HG03064 (cell line): ENCODE results near the gene ITPK1.

Source experiments
- ATAC-seq: cut with Tn5 transposase; IDR thresholded peaks from one replicate; pipeline ENCODE4 v1.9.1; 2021; ENCODE audit warnings: low read depth; ENCODE audit not compliant: unreplicated experiment

The ITPK1 gene

DNA sequence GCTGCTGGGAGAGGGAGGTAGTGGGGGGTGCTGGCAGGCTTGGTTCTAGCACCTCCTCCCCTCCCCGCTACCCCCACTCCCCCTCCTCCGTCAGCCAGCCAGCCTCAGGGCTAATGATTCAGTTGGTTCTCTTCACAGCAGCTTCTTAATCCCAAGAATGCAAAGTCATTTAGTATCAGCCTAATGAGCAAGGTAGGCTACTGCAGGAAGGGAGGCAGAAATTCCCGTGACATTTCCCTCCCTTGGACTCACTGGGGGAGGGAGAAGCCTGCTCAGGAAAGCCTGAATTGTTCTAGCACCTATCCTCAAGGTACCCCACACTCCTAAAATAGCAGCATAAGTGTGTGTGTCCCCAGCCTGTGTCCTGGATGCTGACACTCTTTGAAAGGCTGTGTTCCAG, 29.8 kb downstream of the ITPK1 start:
- no peak for ATAC-seq

DNA sequence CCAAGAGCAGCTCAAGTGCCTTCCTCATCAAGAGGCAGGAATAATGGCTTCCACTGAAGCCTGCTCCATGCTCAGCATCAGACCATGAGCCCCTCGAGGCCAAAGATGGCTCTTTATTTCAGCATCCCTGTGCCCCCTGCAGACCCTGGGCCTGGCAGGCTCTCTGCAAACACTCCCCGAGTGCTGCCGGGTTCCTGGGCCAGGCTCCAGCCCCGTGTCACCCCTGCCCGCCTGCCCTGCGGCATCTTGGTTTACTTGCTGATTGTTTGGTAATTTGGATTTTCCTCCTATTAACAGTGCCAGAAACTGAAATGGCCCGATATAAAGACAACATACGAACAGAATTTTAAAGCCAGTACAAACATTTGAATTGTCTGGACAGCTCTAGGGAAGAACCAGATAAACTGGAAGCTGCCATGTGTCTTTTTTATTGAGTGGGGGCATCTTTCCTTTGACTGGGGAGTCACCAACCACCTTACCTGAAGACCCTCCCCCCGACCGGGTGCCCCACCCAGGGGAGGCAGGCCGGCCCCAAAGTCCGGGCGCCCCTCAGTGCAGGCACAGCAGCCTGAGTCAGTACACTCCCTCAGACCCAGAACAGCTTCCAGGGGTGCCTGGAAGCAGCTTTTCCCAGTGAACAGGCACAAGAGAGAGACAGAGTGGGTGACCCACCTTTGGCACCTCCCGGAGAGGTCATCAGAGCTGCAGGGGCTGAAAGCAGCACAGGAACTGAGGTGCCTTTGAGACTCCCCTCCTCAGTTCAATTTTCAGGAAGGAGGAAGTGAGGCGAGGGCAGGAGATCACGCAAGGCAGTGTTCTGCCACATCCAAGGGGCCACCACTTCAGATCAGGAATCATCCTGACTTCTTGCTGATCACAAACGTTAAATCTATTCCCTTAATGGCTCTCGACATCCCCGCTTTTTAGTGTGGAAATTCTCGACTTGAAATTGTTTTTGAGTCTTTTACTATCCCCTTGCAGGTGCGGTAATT, 30.6 kb downstream of the ITPK1 start:
- ATAC-seq = no peak

DNA sequence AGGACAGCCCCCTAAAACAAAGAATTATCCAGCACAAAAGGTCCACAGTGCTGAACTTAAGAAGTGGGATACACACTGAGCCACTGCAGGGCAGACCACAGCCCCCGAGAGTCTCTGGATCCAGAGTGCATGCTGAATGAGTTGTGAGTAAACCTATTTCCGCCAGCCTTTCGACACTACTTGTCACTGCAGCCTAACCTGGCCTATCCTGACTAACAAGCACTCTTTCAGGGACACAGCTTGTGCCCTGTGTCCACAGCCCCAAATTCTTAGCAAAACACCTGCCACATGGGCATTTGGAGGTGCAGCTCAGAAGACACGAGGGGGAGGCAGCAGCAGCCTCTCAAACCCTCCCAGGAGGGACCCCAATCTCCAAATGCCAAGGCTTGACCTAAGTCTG, 31.3 kb downstream of the ITPK1 start:
- no peak for ATAC-seq

DNA sequence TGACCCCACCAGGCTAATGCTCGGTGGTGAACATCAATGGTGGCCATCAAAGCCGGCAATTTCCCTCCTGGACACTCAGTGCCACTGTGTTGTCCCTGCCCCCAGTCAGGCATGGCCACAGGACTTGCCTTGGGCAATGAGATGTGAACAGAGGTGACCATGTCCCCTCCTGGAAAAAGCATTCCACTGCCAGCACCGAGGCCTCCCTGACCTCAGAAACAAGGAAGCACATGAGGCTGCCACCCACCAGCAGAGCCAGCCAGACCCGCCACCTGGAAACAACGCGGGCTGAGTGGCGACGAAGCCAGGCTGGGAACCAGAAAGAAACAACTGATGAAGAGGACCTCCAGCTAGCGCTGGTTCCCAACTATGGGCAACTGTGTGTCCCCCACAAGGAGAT, 31.8 kb downstream of the ITPK1 start:
- no peak for ATAC-seq

DNA sequence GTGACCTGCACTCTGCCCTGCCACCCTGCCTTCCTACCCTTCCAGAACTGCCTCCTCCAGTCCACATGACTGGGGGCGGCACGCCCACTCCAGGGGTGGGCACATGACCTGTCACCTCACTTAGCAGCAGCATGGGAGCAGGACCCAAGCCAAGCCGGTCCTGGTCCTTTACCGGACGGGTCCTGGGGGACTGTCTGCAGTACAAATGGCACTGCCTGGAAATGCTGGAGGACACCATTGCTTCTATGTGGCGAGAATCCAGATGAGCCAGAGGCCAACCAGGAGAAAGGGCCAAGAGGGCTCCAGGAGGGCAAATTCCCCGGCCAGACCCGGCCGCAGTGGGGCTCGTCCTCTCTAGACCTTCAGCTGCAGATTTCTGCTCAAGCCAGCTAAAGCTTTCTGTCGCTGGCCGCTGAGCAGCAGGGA, 33.1 kb downstream of the ITPK1 start:
- no peak for ATAC-seq

DNA sequence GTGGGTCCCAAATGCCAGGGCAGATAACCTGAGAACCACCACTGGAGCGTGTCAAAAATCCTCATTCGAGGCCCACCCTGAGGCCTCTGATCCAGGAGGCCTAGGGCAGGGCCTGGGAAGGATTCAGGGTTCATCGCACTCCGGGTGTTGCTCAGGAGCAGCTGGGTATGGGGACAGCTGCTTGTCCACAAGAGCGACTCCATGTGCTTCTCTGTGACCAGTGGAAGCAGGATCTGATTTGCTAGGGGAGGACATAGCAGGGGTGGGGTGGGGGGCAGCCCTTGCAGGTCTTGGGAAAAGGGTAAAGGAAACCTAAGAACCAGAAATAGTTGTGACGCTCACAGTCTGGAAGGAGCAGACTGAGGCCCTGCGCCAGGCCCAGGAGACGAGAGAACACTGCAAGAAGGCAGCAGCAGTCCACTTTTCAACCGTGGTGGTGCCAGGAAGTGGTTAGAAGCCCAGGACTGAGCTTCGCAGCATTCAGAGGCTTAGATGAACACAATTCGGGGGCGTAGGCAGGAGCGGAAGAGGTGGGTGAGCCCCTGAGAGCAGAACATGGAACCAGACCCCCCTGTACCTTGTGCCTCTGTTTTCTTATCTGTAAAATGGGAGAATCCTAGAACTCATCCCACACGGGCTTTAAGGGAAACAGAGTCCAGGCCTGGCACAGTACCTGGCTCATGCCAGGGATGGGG, 33.7 kb downstream of the ITPK1 start:
- ATAC-seq = no peak

DNA sequence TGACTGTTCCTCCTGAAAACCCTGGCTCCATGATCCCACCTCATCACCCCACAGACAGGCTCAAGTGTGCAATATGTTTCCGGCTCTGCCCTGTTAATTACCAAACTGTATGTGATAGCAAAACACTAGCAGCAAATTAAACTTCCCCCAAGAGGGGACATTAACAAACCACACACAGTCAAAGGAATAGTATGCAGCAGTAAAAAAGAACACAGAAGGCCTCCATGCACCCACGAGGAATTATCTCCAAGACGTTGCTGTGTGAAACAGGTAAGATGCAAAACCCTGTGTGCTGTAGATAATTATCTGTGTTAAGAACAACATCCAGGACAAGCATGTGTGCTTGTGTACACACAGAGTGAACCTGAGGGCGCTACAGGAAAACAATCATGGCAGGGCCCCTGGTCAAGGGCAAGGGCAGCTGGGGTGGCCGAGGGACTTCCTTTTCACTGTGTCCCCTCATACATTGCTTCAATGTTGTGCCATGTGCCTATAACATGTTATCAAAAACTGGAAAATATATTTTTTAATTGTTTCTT, 35.8 kb downstream of the ITPK1 start:
- no peak for ATAC-seq

DNA sequence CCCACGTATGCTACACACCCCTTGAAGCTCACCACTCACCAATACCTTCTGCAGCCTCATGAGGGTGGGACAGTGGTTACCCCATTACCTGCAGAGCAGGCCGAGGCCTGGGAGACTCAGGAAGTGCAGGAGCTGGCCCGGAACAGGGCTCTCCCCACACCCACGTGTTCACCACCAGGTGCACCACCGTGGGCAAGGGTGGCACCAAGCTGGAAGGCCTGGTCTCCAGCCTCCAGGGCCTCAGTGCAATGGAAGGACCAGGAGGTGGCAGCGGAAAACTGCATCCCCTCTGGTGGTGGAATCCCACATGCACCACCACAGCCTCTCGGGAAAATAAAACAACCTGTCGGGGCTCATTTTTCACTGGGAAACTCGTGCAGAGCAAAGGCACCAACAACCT, 36.4 kb downstream of the ITPK1 start:
- no peak for ATAC-seq

DNA sequence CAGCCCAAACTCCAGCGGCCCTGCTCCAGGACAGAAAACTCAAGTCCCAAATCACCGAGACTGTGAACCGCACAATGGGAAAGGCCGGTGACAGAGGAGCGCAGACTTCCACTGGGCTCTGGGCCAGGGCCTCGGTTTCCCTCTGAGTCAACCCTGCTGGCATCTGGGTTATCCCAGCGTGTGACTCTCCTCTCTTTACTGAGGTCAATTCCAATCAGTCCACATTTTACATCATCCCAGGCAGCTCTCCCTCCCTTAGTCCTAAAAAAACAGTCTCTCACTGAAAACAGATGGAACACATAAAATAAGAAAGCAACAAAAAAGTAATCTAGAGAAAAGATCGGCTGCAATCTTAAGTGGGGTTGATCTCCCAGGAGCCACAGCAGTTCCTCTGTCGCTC, 36.9 kb downstream of the ITPK1 start:
- ATAC-seq = no peak

DNA sequence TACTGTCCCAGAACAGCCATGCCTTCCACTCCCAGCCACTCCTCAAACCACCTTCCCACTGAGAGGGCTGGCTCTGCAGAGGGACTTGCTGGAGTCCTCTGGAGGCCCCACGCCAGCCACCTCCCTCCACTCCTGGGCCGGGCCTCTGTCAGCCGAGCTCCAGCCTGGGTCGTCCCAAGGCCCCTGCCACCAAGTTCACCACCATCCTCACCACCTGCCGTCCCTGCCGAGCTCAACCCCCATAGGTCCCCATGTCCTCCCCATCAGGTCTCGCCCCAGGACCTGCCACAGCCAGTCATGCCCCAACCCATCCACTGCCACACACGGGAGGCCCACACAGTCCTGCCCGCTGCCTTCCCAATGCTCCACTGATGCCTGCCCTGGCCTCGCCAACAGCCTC, 39.0 kb downstream of the ITPK1 start:
- no peak for ATAC-seq

DNA sequence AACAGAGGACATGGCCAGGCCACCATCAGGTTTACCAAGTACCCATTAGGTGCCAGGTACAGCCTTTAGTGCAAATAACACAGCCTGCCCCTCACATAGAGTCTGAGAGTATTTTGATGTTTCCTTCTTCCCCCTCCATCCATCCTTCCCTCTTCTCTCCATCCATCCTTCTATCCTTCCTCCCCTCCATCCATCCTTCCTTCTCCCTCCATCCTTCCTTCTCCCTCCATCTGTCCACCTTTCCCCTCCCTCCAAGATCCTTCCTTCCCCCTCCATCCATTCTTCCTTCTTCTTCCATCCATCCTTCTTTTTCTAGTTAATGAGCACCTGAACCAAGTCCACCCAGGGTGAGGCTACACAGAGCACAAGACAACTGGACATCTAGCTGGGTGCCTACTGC, 39.8 kb downstream of the ITPK1 start:
- ATAC-seq = no peak

DNA sequence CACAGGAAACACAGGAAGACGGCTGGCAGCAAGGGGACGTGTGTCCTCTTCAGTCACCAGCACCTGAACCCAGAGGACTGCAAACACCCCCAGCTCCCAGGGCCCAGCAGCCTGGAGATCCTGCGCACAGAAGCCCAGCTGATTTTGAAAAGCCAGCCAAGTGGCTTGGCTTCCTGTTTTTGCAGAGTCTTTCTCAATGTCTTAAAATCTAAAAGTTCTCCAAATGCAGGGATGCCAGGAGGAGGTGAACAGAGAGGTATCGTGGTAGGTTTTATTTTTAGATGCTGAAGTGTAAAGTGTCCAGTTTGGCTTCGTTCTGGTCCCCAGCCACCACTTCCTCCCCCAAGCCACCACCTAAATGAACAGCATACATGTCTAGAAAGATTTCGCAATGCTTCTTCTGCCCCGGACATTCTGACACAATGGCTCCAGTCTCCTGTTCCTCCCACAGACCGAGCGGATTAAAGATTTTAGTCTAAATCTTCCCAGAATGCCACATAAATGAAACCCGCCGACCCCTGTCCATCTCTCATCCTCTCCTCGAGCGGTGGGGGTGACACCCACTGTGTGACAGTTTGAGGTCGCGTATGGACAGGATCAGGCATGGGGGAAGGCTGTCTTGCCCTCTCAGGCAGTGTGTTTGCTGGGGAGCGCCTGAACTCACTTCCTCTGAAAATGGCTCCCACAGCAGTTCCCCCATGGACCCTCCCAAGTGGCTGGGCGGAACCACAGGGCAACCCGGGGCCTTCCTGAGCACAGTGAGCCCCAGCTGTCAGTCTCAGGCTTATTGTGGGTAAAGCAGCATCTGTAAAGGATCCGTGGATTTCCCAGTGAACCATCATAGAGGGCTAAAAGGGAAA, 41.6 kb downstream of the ITPK1 start:
- no peak for ATAC-seq

DNA sequence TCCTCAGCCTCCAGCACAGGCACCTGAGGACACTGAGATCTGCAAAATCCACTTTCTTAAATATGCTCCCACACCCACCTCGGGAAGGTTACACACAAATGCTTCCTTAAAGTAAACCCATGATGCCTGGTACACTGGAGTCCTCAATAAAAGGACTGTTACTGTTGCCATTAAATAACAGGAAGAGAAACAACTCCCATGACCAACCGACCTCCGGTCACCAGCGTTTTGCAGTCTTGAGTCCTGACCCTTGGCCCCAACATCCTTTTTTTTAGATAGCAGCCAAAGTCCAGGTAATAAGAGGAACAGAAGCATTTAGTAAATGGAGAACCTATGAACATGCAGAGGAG, 42.4 kb downstream of the ITPK1 start:
- ATAC-seq = no peak

DNA sequence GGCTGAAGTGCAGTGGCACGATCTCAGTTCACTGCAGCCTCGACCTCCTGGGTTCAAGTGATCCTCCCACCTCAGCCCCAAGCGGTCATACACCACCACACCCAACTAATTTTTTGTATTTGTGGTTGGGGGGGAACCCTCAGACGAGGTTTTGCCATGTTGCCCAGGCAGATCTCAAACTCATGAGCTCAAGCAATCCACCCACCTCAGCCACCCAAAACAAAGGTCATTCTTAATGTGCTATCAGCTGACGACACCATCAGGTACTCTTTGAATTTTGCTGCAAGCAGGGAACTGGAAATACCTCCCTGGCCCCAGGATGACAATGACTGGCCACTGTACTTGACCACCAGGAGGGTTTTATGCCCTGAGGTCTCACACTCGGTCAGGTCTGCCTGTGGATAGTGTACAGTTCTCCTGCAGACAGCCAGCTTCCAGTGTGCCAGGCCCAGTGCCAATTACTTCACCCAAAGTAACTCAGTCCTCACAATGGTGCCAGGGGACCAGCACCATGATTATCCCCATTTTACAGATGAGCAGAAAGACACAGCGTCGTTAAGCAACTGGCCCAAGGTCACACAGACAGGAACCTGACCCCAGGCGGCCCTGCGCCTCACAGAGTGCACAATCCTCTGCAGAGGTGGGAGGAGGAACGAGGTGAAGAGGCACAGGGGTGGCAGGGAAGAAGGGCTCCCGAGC, 42.9 kb downstream of the ITPK1 start:
- ATAC-seq = no peak

DNA sequence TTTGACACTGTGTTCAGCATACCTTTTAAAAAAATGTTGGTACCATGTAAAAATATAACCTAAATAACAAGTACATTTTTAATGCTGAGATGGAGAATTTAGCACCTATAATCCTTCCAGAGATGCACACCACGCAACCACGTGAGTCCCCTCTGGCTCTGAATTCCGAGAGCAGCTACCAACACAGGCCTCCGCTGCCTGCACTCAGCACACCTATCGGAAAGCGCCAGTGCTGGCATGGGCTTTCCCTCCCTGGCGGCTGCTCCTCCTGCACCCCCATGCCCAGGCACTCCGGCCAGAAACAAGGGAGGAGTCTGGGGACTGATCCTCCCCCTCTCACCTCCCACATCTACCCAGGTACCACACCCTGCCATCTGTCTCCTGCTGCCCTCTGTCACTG, 47.0 kb downstream of the ITPK1 start:
- ATAC-seq = no peak

DNA sequence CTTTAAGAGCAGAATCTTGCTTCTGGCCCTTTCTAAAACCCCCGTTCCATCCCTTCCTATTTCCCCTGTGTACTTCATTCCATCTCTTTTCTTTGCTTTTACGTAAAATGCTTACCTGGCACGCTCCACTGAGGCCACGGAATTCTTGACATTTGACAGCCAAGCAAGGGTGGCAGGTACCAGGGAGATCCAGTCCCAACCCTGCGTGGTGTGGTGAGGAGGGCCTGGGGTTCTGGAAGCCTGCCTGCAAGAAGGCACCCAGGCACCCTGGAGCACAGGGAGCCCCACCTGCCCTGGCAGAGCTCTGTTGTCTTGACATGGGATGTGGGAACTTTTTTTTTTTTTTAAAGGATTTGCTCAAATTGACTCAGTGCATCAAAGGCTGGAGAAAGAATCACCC, 48.6 kb downstream of the ITPK1 start:
- ATAC-seq = no peak

DNA sequence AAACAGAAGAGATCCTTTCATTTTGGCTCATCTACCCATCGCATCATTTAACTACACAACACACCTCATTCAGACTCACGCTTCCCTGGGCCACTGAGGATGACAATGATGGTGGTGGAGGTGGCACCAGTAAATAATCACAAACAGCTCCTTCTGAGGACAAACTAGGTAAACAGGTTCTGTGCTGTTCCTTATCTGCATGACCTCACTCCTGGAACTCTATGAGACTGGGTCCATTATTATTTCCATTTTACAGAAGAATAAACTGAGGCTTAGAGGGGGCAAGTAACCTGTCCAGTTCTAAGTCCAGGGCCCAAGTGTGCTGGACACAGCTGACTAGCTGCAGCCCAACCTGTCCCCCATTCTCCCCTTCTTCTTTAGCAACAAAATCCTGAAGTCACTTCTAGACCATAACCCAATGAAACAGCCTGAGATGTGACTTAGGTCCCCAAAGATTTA, 50.4 kb downstream of the ITPK1 start:
- ATAC-seq = no peak

DNA sequence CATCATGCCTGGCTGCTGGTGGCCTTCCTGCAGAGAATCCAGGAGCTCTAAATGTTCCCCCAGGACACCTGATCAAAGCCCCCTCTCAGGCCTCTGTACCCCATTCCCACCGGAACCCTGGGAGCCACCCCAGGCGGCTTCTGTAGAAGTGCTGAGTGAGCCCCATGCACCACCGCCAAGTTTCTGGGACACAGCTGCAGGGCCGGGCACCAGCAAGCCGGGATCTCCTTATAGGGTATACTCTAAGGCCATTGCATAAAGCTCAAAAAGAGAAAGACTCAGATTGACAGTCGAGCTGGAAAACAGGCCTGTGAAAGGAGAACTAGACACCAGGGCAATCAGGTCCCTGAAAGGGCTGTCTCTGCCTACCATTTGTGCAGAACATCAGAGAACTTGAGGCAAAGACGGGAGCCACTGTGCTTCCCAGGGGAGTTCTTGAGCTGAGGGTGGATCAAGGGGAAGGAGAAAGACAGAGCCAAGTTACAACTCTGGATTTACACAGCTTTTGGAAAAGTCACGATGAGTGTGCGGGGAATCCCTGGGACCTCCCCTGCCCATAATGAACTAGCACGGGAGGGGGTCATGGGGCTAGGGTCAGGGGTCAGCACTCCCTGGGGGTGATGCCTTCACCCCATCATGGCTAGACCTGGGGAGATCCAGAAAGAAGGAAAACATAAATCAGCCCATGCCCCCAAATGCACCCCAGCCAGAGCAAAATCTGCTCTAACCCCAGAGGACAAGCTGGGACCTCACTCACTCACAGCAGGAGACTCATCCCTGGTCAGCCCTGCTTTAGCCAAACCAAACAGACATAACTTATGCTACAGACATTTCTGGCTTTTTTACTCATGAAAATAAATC, 51.1 kb downstream of the ITPK1 start:
- no peak for ATAC-seq

DNA sequence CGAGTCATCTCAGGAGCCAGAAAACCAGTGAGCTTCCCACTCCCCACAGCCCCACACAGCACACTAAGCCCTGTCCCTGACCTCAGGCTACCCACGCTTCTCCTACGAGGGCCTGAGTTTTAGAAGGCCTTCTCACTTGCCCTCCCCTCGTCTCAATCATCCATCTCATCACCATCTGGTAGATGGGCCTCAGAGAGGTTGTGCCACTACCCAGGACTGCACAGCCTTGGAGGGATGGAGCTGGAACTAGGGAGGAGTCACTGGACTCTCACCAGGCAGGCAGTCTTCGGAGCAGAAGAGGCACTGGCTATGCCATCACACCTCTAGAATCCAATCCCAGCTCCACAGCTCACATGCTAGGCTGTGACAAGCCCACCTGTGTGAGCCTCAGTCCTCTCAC, 52.3 kb downstream of the ITPK1 start:
- ATAC-seq = no peak
